Activated CD8-positive, alpha-beta memory T cell treated with anti-CD3 and anti-CD28 coated beads, Interleukin-2, amount 50 U/mL, for 4 hours (primary cell): ENCODE measurements around the gene BPTF.
"Not testable (repeated sequence)": the region's sequence is repeated elsewhere in the genome, so short reads cannot be mapped to it uniquely, and the experiment has no call there.

Experiments
- DNase-seq: peaks from one replicate; pipeline ENCODE4 v3.0.0-alpha.2; 2020

Gene BPTF

GRCh38 chr17:68019336-68019674 is 194.0 kb downstream of the BPTF start:
- DNase-seq: no peak

- peak; percentile 98 for DNase-seq
Measured at GRCh38 chr17:68019675-68020408, 194.5 kb downstream of the BPTF start.

DNA sequence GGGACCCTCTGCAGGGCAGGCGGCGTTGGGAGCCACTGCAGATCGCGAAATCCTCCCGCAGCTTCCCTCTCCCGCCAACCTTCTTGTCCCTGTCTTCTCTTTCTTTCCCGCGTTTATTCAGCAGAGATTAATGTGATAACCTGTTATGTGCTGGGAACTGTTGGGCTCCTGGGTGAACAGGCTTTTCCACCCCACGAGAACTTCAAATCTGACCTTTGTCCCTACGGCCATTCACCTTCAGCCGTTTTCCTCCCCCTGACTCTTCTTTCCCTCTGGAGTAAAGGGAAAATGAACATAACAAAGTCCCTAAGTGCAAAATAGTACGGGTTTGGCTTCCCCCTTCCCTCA is 195.1 kb downstream of the BPTF start:
- DNase-seq: no peak

GRCh38 chr17:68020791-68021190 is 195.5 kb downstream of the BPTF start:
- DNase-seq: not testable (repeated sequence)

GRCh38 chr17:68021963-68022362 is 196.7 kb downstream of the BPTF start:
- DNase-seq: no peak

GRCh38 chr17:68022547-68022946 is 197.2 kb downstream of the BPTF start:
- not testable (repeated sequence) for DNase-seq

- DNase-seq: no peak
Measured at GRCh38 chr17:68029512-68030215, 204.4 kb downstream of the BPTF start.
